HL-60 (cell line): ENCODE results near the gene CANX.

Experiments used
- DNase-seq, 2 experiments: peaks; one replicate each; pipeline ENCODE4 v3.0.0-alpha.2; 2010 to 2020; ENCODE audit warnings: low read depth in 1 of 2, low spot score in 1 of 2
- H3K27ac ChIP-seq: fragments of 250-450 bp; sonication (Bioruptor Pico); replicated peaks from 2 replicates; pipeline ENCODE4 v1.5.1; 2020; ENCODE audit warnings: mild to moderate bottlenecking, moderate library complexity
- H3K27me3 ChIP-seq: fragments of 250-450 bp; sonication (Bioruptor Pico); 2 replicates; pipeline ENCODE4 v1.5.1; 2021; ENCODE audit warnings: mild to moderate bottlenecking, moderate library complexity; ENCODE audit not compliant: insufficient read depth, poor library complexity, severe bottlenecking
- H3K4me3 ChIP-seq: replicated peaks from 2 replicates; pipeline ENCODE4 v1.5.1; 2011; ENCODE audit warnings: mild to moderate bottlenecking, control low read depth, low read length; ENCODE audit not compliant: insufficient read depth
- GABPA ChIP-seq: IDR thresholded peaks from 2 replicates; pipeline ENCODE4 v1.6.1; 2012; ENCODE audit warnings: low read depth
- POLR2AphosphoS5 ChIP-seq: IDR thresholded peaks from 2 replicates; pipeline ENCODE4 v1.6.1; 2012; ENCODE audit warnings: low read depth
- REST ChIP-seq: IDR thresholded peaks from 2 replicates; pipeline ENCODE4 v1.6.1; 2012; ENCODE audit warnings: low read depth; ENCODE audit not compliant: insufficient replicate concordance
- SPI1 ChIP-seq: IDR thresholded peaks from 2 replicates; pipeline ENCODE4 v1.6.1; 2012; ENCODE audit warnings: low read depth, mild to moderate bottlenecking, borderline replicate concordance
- TF ChIP-seq, protein P1 (sequence below): IDR thresholded peaks from one replicate; pipeline ENCODE4 v1.5.1; 2011; ENCODE audit warnings: low read length, control low read depth, inconsistent platforms; ENCODE audit not compliant: insufficient read depth

Gene CANX

DNA sequence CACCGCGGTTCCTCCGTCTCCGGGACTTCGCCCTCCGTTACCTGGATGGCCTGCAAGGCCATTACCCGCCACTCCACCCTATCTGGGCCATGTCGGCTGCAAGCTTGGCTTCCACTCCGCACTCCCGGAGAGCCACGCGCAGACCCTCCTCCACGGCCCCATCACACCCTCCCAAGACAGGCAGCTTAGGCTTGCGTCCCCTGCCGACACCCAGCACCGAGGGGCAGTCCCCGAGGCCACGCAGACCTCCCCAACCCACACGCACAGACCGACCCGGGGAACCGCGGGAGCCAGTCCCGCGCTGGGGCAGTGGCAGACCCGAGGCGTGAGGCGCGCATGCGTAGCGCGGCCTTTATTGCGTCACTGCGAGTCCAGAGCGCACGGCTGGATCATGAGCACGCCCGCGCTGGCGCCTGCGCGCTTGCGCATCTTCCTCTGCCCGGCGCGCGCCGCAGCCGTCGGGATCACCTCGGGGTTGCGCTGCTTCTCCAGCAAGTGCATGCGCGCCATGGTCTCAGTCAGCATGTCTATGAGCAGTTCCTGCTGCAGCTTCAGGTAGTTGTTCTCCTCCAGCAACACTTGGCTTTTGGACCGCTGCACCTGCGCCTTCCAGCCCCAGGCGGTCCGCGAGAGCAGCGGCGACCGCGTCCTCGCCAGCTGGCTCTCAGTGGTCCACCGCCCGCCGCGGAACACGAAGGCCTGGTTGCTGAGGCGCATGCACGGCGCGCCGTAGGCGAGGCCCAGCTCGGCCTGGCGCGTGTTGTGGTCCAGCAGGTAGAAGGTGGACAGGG lies 20.3 kb upstream of the CANX start:
- TF ChIP-seq POLR2AphosphoS5 (peak; percentile 99), GABPA (no peak), REST (peak; percentile 56)
- TF ChIP-seq, protein P1, sequence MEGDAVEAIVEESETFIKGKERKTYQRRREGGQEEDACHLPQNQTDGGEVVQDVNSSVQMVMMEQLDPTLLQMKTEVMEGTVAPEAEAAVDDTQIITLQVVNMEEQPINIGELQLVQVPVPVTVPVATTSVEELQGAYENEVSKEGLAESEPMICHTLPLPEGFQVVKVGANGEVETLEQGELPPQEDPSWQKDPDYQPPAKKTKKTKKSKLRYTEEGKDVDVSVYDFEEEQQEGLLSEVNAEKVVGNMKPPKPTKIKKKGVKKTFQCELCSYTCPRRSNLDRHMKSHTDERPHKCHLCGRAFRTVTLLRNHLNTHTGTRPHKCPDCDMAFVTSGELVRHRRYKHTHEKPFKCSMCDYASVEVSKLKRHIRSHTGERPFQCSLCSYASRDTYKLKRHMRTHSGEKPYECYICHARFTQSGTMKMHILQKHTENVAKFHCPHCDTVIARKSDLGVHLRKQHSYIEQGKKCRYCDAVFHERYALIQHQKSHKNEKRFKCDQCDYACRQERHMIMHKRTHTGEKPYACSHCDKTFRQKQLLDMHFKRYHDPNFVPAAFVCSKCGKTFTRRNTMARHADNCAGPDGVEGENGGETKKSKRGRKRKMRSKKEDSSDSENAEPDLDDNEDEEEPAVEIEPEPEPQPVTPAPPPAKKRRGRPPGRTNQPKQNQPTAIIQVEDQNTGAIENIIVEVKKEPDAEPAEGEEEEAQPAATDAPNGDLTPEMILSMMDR, result no peak
- peak overlapping the region; percentile 90 for H3K27ac ChIP-seq
- DNase-seq, result peak; percentile 95 to 98
- H3K4me3 ChIP-seq, result peak overlapping the region; percentile 79
- H3K27me3 ChIP-seq, result no peaks in the 10 kb centered on the region

DNA sequence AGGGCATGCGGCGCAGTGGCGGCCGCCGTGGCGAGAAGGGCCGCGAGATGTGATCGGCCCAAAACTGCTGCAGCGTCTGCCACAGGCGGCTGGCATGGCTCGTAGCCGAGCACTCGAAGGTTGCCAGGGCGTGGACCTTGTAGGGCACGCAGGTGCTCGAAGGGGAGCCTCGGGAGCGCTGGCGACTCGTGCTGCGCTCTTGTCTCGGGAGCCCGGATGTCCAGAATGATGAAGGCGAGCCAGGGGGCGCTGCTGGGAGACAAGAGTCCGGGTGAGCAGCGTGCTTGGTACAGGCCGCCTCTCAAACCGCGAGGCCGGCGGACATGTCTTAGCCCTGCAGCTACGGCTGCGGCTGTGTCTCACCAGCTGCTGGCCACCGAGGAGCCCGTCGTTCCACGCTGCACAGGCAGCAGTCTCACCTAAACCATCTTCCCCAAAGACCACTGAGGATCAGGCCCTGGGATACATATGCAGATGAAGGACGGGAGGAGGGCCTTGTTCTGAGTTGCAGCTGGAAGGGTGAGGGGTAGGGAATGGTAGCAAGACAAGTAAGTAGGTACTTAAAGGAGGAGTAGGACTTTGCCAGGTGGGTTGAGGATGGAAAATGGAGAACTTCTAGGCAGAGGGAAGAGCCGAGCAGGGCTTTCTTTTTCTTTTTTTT lies 19.6 kb upstream of the CANX start:
- TF ChIP-seq REST, result no peak
- no peak for TF ChIP-seq POLR2AphosphoS5
- TF ChIP-seq, protein P1, result no peak
- no peak for TF ChIP-seq GABPA
- TF ChIP-seq SPI1, result no peak
- Histone ChIP-seq H3K27ac (peak overlapping the region; percentile 90), H3K4me3 (peak overlapping the region; percentile 79), H3K27me3 (no peaks in the 10 kb centered on the region)
- no peak for DNase-seq

GRCh38 chr5:179680014-179680779 lies 18.6 kb upstream of the CANX start:
- no peaks in the 10 kb centered on the region for H3K27me3 ChIP-seq
- no peak overlapping the region for H3K4me3 ChIP-seq
- no peak overlapping the region for H3K27ac ChIP-seq
- TF ChIP-seq SPI1, result peak; percentile 65; the same call in 1 of the 2 replicates
- no peak for TF ChIP-seq GABPA
- TF ChIP-seq REST, result no peak
- TF ChIP-seq POLR2AphosphoS5, result no peak
- DNase-seq, result peak; percentile 57 to 71
